Thymus (tissue), 11 donors: ENCODE measurements around the gene PCBP3. TPM values are rescaled to one million over a fixed set of nuclear protein-coding genes. Genes with fewer than 3 reads are reported as not detected.
A peak's percentile ranks its signal among the peaks of the same experiment; 100 is the strongest.

Experiments used
- DNase-seq, 9 donors: peaks; one replicate each; pipeline ENCODE4 v3.0.0-alpha.2; 2013; ENCODE audit warnings: low spot score in 9 of 9, low read depth in 6 of 9, missing footprints in 1 of 9
- H3K27ac ChIP-seq, 2 donors: one replicate each; pipeline ENCODE4 v1.5.1; 2013; ENCODE audit warnings: control low read depth in 1 of 2, low read depth in 1 of 2, low read length in 1 of 2, mild to moderate bottlenecking in 1 of 2, moderate library complexity in 1 of 2
- H3K27me3 ChIP-seq, 2 donors: one replicate each; pipeline ENCODE4 v1.5.1; 2013; ENCODE audit warnings: low read length in 1 of 2; ENCODE audit not compliant: control insufficient read depth in 2 of 2, insufficient read depth in 1 of 2
- H3K36me3 ChIP-seq, 2 donors: one replicate each; pipeline ENCODE4 v1.5.1; 2013; ENCODE audit warnings: low read length in 1 of 2, mild to moderate bottlenecking in 1 of 2, moderate library complexity in 1 of 2; ENCODE audit not compliant: control insufficient read depth in 2 of 2, insufficient read depth in 2 of 2
- H3K4me1 ChIP-seq, 2 donors: one replicate each; pipeline ENCODE4 v1.5.1; 2013; ENCODE audit warnings: low read length in 2 of 2; ENCODE audit not compliant: control insufficient read depth in 2 of 2, insufficient read depth in 2 of 2
- H3K4me3 ChIP-seq, 2 donors: one replicate each; pipeline ENCODE4 v1.5.1; 2013; ENCODE audit warnings: low read length in 2 of 2, control low read depth in 1 of 2, mild to moderate bottlenecking in 1 of 2
- H3K9me3 ChIP-seq, 2 donors: one replicate each; pipeline ENCODE4 v1.5.1; 2013; ENCODE audit warnings: low read length in 1 of 2, mild to moderate bottlenecking in 1 of 2; ENCODE audit not compliant: control insufficient read depth in 2 of 2, insufficient read depth in 1 of 2
- WGBS: extraction: QIAGEN DNeasy Blood & Tissue Kit; methylation state at CpG from one replicate; pipeline ENCODE4 v1.1.7; 2013; 5-methylcytosine and 5-hydroxymethylcytosine counted together
- polyA plus RNA-seq: library from polyadenylated mRNA; stranded (reverse); fragments of 200-250 nt; gene quantifications from one replicate; pipeline ENCODE4 v1.2.3, GENCODE V29; 2013
- total RNA-seq: library from RNA; stranded (reverse); fragments of 120-200 nt; gene quantifications from one replicate; pipeline ENCODE4 v1.2.4, GENCODE V29; 2013
- donor health status: healthy.

PCBP3 gene
- total and polyA plus RNA-seq, 2 donors = 12.8 to 44.9 TPM

DNA sequence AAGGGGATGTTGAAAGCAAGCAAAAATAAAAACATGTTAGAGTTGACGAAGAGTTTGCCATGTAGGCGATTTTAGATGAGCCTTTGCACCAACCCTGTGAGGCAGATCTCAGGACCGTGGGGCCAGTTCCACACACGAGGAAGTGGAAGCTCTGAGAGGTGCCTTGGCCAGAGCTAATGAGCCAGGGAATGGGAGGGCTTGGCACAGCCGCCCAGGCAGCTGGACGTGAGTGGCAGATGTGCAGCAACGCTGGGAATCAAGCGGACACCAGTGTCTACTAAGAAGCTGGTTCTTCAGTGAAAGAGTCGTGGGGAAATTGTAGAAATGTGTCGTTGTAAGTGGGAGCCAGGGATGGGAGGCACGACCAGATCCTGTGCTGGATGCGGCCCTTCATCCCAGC is 279.1 kb downstream of the PCBP3 start:
- 92% methylated on average over 12 of the region's 12 CpGs for WGBS
- peaks cover 0 to 2% of the 10 kb centered on the region in 2 donors for H3K4me1 ChIP-seq
- H3K27me3 ChIP-seq = no peaks in the 10 kb centered on the region
- peaks cover 4 to 16% of the 10 kb centered on the region in 2 donors for H3K9me3 ChIP-seq
- H3K36me3 ChIP-seq = no peaks in the 10 kb centered on the region
- no peak overlapping the region for H3K27ac ChIP-seq
- H3K4me3 ChIP-seq = no peak overlapping the region
- DNase-seq = no peak

DNA sequence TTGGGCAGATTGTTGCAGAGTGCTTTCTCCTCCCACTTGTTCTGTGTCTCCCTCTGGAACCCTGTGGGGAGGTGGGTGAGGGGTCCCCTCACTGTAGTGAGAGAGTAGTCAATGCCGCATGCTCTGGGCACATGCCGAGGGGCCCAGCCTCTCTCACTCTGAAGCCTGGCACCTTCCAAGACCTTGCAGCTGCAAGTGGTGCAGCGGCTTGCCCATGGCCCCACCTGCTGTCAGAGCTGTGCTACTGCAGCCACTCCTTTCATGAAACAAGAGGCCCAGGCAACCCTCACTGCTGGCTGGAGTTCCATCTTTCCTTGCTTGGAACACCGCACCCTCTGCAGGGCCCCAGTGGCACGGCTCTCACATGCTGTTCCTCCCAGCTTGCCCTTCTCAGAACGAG is 279.6 kb downstream of the PCBP3 start:
- no peaks in the 10 kb centered on the region for H3K36me3 ChIP-seq
- no peak overlapping the region for H3K27ac ChIP-seq
- H3K4me1 ChIP-seq = peaks cover 0 to 2% of the 10 kb centered on the region in 2 donors
- H3K4me3 ChIP-seq = no peak overlapping the region
- WGBS = 49% methylated on average over 6 of the region's 6 CpGs
- no peaks in the 10 kb centered on the region for H3K27me3 ChIP-seq
- peak in 2 of 9 donors; percentile 22 to 28 for DNase-seq
- H3K9me3 ChIP-seq = peaks cover 4 to 17% of the 10 kb centered on the region in 2 donors

DNA sequence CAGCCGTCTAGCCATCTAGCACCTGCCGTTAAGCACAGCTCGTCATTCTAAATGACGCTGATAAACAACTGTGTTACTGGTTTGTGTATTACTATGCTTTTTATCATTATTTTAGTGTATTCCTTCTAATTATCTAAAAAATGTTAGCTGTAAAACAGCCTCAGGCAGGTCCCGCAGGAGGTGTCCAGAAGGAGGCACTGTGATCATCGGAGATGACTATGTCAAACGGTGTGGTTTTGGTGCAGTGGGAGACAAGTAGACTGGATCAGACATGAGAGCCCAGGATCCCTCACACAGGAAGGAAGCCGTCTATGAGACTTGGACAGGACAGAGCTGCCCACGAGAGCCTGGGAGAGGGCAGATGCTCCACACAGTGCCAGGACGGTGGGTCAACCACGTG is 282.8 kb downstream of the PCBP3 start:
- no peak for DNase-seq
- WGBS = 67% methylated on average over 11 of the region's 11 CpGs
- Histone ChIP-seq H3K27ac (no peak overlapping the region), H3K27me3 (no peaks in the 10 kb centered on the region), H3K9me3 (peaks cover 6 to 23% of the 10 kb centered on the region in 2 donors), H3K4me3 (no peak overlapping the region), H3K36me3 (peaks cover 0 to 4% of the 10 kb centered on the region in 2 donors), H3K4me1 (peaks cover 0 to 2% of the 10 kb centered on the region in 2 donors)

DNA sequence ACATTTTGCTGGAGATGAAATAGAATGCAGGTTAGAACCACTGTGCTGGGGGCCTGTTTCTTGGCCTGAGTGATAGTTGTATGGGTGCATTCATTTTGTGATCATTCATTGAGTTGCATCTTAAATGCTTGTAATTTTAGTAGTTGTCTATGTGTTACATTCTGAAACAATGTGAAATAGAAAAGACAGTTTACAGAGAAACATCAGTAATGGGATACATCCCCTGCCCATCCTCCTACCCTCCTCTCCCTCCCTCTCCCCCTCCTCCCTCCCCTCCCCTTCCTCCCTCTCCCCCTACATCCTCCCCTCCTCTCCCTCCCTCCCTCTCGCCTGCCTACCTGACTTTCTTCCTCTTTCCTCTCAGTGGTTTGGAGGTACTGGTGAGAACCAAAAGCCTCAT is 283.5 kb downstream of the PCBP3 start:
- Histone ChIP-seq H3K4me1 (peaks cover 0 to 2% of the 10 kb centered on the region in 2 donors), H3K9me3 (peaks cover 6 to 28% of the 10 kb centered on the region in 2 donors), H3K27me3 (no peaks in the 10 kb centered on the region), H3K27ac (no peak overlapping the region), H3K4me3 (no peak overlapping the region), H3K36me3 (peaks cover 0 to 6% of the 10 kb centered on the region in 2 donors)
- WGBS = 16% methylated on average over 1 of the region's 1 CpG
- no peak for DNase-seq

DNA sequence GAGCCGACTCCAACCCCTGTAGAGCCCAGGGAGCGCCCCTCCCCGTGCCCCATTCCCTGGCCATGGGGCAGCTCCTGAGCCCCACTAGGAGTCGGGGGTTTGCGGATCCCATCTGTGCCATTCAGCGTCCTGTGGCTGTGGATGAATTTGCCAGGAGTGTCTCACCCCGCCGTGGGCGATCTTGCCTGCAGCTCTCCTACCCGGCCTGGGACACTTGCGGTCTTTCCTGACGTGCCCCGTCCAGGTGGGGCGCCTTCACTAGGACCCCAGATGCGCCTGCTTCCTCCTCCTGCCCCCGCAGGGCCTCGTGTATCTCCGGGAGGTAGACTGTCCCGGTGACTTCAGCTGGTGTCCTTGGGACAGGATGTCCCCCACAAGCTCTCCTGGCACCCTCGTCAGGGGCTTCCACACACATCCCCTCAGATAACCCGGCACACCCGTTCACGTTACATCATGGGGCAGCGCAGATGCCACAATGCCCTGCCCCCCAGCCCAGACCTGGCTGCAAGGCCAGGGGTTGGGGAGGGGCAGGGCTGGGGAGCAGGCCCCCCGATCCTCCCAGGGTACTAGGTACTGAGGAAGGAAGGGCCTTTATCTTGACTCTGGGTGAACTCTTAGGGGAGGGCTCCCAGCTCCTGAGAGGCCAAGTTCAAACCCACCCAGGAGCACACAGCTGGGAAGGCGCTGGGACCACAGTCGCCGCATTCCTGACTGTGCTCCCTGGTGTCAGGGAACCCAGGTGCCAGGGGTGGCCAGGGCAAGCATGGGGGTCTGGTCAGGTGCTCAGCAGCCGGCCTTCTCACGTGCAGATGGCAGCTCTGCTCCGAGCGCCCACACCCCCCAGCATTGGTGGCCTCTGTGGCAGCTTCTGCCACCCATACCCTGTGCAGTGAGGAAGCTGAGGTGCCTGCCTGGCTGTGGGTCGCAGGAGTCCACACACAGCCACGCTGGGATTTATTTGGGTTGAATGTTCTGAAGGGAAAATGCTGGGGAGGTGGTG is 284.6 kb downstream of the PCBP3 start:
- H3K27me3 ChIP-seq = no peaks in the 10 kb centered on the region
- H3K4me1 ChIP-seq = no peaks in the 10 kb centered on the region
- 95% methylated on average over 34 of the region's 34 CpGs for WGBS
- H3K27ac ChIP-seq = no peak overlapping the region
- H3K36me3 ChIP-seq = peaks cover 0 to 6% of the 10 kb centered on the region in 2 donors
- DNase-seq = no peak
- H3K4me3 ChIP-seq = no peak overlapping the region
- peaks cover 5 to 21% of the 10 kb centered on the region in 2 donors for H3K9me3 ChIP-seq

DNA sequence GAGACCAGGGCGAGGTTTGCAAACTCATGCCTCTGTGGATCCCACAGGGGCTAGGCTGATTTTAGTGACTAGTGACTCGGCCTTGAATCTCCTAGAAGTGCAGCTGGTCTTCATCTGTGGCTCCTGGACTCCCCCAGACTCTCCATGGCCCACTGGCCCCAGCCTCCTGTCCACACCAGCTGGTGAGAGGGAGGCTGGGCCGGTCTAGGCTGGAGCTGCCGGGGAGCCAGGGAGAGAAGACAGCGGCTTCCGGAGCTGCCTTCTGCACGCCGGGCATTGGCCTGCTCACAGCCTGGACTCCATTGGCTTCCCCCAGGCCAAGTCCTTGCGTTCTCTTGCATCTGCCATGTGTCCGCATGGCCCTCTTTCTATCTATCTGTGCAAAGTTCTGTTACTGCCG is 285.9 kb downstream of the PCBP3 start:
- Histone ChIP-seq H3K36me3 (peaks cover 2 to 6% of the 10 kb centered on the region in 2 donors), H3K9me3 (peaks cover 2 to 22% of the 10 kb centered on the region in 2 donors), H3K27me3 (no peaks in the 10 kb centered on the region), H3K27ac (no peak overlapping the region), H3K4me3 (no peak overlapping the region), H3K4me1 (no peaks in the 10 kb centered on the region)
- DNase-seq = no peak
- WGBS = 94% methylated on average over 11 of the region's 11 CpGs

DNA sequence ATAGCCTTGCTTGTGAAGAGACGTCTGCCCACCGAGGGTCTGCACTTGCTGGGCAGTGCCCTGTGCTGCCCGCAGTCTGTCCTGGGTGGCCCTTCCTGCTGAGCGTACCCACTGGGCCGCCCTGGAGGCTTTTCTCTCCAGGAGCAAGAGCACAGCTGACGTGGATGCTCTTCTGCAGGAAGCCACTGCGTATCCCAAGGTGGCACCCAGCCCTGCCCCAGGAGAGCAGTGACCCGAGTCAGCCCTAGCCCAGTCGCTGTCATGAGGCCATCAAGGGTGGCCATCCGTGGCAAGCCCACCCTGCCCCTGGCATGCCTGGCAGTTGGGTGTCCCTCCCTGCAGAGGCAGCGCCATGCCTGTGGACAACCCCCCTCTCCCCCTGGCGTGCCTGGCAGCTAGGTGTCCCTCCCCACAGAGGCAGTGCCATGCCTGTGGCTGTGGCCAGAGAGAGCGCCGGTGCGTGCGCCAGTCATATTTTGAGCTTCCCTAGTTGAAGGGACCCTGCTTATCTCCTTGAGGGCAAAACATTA is 286.8 kb downstream of the PCBP3 start:
- no peak overlapping the region for H3K4me3 ChIP-seq
- no peaks in the 10 kb centered on the region for H3K4me1 ChIP-seq
- DNase-seq = no peak
- 97% methylated on average over 16 of the region's 16 CpGs for WGBS
- H3K27ac ChIP-seq = no peak overlapping the region
- peaks cover 2 to 14% of the 10 kb centered on the region in 2 donors for H3K36me3 ChIP-seq
- H3K9me3 ChIP-seq = peaks cover 9 to 31% of the 10 kb centered on the region in 2 donors
- H3K27me3 ChIP-seq = no peaks in the 10 kb centered on the region

DNA sequence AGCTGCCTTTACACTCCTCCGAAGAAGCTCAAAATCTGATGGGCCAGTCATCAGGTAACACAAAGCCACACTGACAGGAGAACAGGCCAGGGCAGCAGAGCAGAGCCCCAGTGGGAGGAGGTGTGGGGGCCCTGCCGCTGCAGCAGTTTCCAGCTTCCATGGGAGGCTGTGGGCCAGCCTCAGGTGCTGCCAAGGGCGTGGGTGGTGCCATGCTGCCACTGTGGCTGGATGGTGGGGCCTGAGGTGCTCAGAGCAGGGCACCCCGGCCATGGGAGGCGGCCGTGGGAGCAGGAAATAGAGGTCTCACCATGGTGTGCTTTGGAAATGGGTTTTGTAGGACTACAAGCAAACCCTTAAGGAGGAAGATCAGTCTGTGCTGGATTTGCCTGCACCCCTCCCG is 287.3 kb downstream of the PCBP3 start:
- H3K27ac ChIP-seq = no peak overlapping the region
- H3K27me3 ChIP-seq = no peaks in the 10 kb centered on the region
- 88% methylated on average over 7 of the region's 7 CpGs for WGBS
- H3K4me3 ChIP-seq = no peak overlapping the region
- no peak for DNase-seq
- H3K36me3 ChIP-seq = peaks cover 2 to 18% of the 10 kb centered on the region in 2 donors
- H3K4me1 ChIP-seq = no peaks in the 10 kb centered on the region
- peaks cover 13 to 36% of the 10 kb centered on the region in 2 donors for H3K9me3 ChIP-seq

DNA sequence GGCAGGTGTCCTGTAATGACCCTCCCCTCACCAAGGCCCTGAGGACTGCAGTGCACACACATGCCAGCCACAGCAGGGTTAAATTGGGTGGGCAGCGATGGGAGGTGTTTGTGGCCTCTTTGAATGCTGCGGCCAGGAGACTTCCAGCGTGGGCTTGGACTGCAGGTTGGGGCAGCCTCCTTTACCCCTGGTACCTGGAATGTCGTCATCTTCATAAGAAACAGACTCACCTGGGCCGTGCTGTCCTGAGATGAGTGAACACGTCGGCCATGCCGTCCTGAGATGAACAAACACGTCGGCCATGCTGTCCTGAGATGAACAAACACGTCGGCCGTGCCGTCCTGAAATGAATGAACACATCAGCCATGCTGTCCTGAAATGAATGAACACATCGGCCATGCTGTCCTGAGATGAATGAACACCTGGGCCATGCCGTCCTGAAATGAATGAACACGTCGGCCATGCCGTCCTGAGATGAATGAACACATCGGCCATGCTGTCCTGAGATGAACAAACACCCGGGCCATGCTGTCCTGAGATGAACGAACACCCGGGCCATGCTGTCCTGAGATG is 288.0 kb downstream of the PCBP3 start:
- 95% methylated on average over 23 of the region's 23 CpGs for WGBS
- Histone ChIP-seq H3K9me3 (peaks cover 16 to 42% of the 10 kb centered on the region in 2 donors), H3K27ac (no peak overlapping the region), H3K36me3 (peaks cover 2 to 25% of the 10 kb centered on the region in 2 donors), H3K27me3 (no peaks in the 10 kb centered on the region), H3K4me3 (no peak overlapping the region), H3K4me1 (no peaks in the 10 kb centered on the region)
- DNase-seq = no peak
